ENCODE results near the gene KRT80.

GRCh38 chr12:52147367-52147963, 44.3 kb downstream of the KRT80 start:
- no peak for TF ChIP-seq CTCF (IDR thresholded peaks at IDR 0.05; ENCODE audit: insufficient read depth, low read length)
- TF ChIP-seq POLR2AphosphoS5 (IDR thresholded peaks at IDR 0.05; ENCODE audit: low read depth), result no peak
- TF ChIP-seq REST (IDR thresholded peaks at IDR 0.05; ENCODE audit: insufficient replicate concordance, low read depth), result no peak

Measured in HL-60 (cell line).